Measurements from ENCODE around the gene MICALL2.

- TF ChIP-seq CTCF (IDR thresholded peaks at IDR 0.05), result no peak
- TF ChIP-seq POLR2A (IDR thresholded peaks at IDR 0.05), result no peak
These were observed 2.5 kb upstream of the MICALL2 start for GRCh38 chr7:1461646-1462375.
